K562 (cell line): Measurements from ENCODE around the gene FADS1. TPM values are rescaled to one million over a fixed set of nuclear protein-coding genes. Genes with fewer than 3 reads are reported as not detected.

Source experiments
- ELF2 ChIP-seq: fragments of 250-450 bp; sonication (Bioruptor Pico); IDR thresholded peaks from 2 replicates; pipeline ENCODE4 v1.5.0; 2021; ENCODE audit warnings: mild to moderate bottlenecking
- NR0B1 ChIP-seq: fragments of 450-650 bp; IDR thresholded peaks from one replicate; pipeline ENCODE4 v1.6.1; 2018; ENCODE audit warnings: mild to moderate bottlenecking, moderate library complexity; ENCODE audit not compliant: partially characterized antibody
- PHF8 ChIP-seq: fragments of 200-600 bp; sonication (generic); IDR thresholded peaks from 2 replicates; pipeline ENCODE4 v1.6.1; 2012; ENCODE audit warnings: mixed run types, mild to moderate bottlenecking, inconsistent platforms, low read length, moderate library complexity, borderline replicate concordance
- PRDM10 ChIP-seq: fragments of 450-650 bp; IDR thresholded peaks from 2 replicates; pipeline ENCODE4 v1.6.1; 2018; ENCODE audit not compliant: partially characterized antibody
- USF1 ChIP-seq: sonication (generic); formaldehyde crosslinking; IDR thresholded peaks from 2 replicates; pipeline ENCODE4 v1.9.0; 2022; ENCODE audit warnings: mild to moderate bottlenecking, missing genetic modification reagents
- ZNF449 ChIP-seq: fragments of 250-450 bp; sonication (Bioruptor Pico); IDR thresholded peaks from 2 replicates; pipeline ENCODE4 v1.8.0; 2022; ENCODE audit warnings: moderate library complexity, mild to moderate bottlenecking, inconsistent platforms
- ZNF586 ChIP-seq: fragments of 450-650 bp; formaldehyde crosslinking; conservative IDR thresholded peaks from 2 replicates; pipeline ENCODE4 v1.4.0; 2020; ENCODE audit warnings: mild to moderate bottlenecking, moderate library complexity
- ZNF79 ChIP-seq: fragments of 250-450 bp; sonication (Bioruptor Pico); IDR thresholded peaks from 2 replicates; pipeline ENCODE4 v1.4.0; 2020; ENCODE audit warnings: low read depth, mild to moderate bottlenecking, moderate library complexity
- polyA plus RNA-seq, 8 experiments: library from polyadenylated mRNA; depleted of rRNA in 4 of 8; stranded (reverse) in 5 of 8; unstranded in 3 of 8; fragments of >200 nt; fragmentation: Nextera tagmentation in 2 of 8; fragmentation: Illumina TruSeq in 1 of 8; extraction: Ambion mirVana in 2 of 8; extraction: Trizol in 1 of 8; gene quantifications; 2 replicates each; pipeline versions ENCODE4 v1.2.1 to v1.2.3, GENCODE V29; 2011 to 2014; ENCODE audit warnings: inconsistent platforms in 1 of 8, missing spikeins in 1 of 8
- total RNA-seq, 7 experiments: library from RNA; depleted of rRNA in 6 of 7; stranded (reverse); fragments of >200 nt in 6 of 7; fragmentation: Illumina TruSeq in 2 of 7; extraction: Trizol in 2 of 7; gene quantifications; 2 replicates each; pipeline versions ENCODE4 v1.2.1 to v1.2.3, GENCODE V29; 2011 to 2021; ENCODE audit warnings: low replicate concordance in 1 of 7
- TF ChIP-seq, protein P1 (sequence below), 2 experiments: IDR thresholded peaks in 1 of 2; conservative IDR thresholded peaks in 1 of 2; 2 replicates each; pipeline ENCODE4 v1.6.1; 2016; ENCODE audit warnings: low read depth in 2 of 2, mild to moderate bottlenecking in 1 of 2, missing compliant biosample characterization in 1 of 2, missing genetic modification characterization in 1 of 2, moderate library complexity in 1 of 2
- TF ChIP-seq, protein P2 (sequence below), 2 experiments: fragments of 450-650 bp; IDR thresholded peaks; 2 replicates each; pipeline ENCODE4 v1.6.1; 2018; ENCODE audit warnings: mild to moderate bottlenecking in 2 of 2, low read depth in 1 of 2; ENCODE audit not compliant: partially characterized antibody in 2 of 2

FADS1 gene
- total and polyA plus RNA-seq, 9 of the 15 experiments (the other 6 are each of a cell fraction or from before 2014, with no cell fraction given) = 110 to 864 (median 364) TPM

DNA sequence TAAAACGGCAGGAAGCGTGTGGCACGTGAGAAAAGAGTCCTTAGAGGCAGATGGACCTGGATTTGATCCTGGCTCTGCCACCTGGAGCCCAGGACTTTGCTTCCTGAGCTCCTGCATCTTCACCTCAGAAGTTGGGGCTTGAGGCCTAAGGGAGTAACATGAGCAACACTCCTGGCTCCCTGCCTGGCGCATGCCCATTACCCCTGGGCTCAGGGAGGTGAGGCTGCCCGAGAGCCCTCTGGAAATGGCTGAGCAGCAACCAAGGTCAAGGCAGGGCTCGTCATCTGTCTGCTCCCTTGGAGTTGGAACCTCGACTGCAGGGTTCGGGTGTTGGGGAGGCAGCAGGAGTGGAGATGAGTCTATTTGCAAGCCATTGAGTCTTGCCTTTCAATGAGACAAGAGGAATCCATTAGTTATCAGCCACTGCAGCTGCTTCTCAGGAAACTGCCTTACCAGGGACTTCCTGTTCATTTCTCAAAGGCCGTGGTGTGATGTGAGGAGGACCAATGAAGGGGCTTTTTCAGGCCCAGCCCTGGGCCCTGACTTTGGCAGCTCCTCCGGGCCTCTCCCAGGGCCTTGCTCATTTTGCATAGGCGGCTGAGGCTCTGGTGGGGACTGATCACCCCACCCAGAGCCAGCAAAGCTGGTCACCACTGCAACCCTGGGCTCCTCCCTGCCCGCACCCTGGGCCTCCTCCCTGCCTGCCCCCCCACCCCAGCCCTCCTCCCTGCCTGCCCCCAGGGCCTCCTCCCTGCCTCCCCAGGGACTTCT lies 17.7 kb upstream of the FADS1 start (continued):
- TF ChIP-seq, protein P1, sequence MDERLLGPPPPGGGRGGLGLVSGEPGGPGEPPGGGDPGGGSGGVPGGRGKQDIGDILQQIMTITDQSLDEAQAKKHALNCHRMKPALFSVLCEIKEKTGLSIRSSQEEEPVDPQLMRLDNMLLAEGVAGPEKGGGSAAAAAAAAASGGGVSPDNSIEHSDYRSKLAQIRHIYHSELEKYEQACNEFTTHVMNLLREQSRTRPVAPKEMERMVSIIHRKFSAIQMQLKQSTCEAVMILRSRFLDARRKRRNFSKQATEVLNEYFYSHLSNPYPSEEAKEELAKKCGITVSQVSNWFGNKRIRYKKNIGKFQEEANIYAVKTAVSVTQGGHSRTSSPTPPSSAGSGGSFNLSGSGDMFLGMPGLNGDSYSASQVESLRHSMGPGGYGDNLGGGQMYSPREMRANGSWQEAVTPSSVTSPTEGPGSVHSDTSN (CRISPR knock-in tag; IDR thresholded peaks at IDR 0.05; ENCODE audit: low read depth) = no peak
- TF ChIP-seq, protein P1 (tag; conservative IDR thresholded peaks at IDR 0.05; ENCODE audit: low read depth) = peak; percentile 48; the same call in 1 of the 2 replicates
- no peak for TF ChIP-seq PRDM10
- TF ChIP-seq PHF8 = peak; percentile 35; the same call in 1 of the 2 replicates
- no peak for TF ChIP-seq USF1 (CRISPR knock-in tag)
- TF ChIP-seq, protein P2, sequence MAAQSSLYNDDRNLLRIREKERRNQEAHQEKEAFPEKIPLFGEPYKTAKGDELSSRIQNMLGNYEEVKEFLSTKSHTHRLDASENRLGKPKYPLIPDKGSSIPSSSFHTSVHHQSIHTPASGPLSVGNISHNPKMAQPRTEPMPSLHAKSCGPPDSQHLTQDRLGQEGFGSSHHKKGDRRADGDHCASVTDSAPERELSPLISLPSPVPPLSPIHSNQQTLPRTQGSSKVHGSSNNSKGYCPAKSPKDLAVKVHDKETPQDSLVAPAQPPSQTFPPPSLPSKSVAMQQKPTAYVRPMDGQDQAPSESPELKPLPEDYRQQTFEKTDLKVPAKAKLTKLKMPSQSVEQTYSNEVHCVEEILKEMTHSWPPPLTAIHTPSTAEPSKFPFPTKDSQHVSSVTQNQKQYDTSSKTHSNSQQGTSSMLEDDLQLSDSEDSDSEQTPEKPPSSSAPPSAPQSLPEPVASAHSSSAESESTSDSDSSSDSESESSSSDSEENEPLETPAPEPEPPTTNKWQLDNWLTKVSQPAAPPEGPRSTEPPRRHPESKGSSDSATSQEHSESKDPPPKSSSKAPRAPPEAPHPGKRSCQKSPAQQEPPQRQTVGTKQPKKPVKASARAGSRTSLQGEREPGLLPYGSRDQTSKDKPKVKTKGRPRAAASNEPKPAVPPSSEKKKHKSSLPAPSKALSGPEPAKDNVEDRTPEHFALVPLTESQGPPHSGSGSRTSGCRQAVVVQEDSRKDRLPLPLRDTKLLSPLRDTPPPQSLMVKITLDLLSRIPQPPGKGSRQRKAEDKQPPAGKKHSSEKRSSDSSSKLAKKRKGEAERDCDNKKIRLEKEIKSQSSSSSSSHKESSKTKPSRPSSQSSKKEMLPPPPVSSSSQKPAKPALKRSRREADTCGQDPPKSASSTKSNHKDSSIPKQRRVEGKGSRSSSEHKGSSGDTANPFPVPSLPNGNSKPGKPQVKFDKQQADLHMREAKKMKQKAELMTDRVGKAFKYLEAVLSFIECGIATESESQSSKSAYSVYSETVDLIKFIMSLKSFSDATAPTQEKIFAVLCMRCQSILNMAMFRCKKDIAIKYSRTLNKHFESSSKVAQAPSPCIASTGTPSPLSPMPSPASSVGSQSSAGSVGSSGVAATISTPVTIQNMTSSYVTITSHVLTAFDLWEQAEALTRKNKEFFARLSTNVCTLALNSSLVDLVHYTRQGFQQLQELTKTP (IDR thresholded peaks at IDR 0.05; ENCODE audit: low read depth in 1 of 2, partially characterized antibody in 2 of 2) = no peak
- TF ChIP-seq NR0B1 = no peak
- TF ChIP-seq ZNF79 (CRISPR knock-in tag) = no peak
- TF ChIP-seq ZNF449 (CRISPR knock-in tag) = no peak
- no peak for TF ChIP-seq ZNF586 (CRISPR knock-in tag)
- peak; percentile 54; the same call in 1 of the 2 replicates for TF ChIP-seq ELF2 (CRISPR knock-in tag)
